PC-3 (cell line): ENCODE measurements around the gene DKK3. TPM values are rescaled to one million over a fixed set of nuclear protein-coding genes. Genes with fewer than 3 reads are reported as not detected.

Experiments
- ATAC-seq: fragments of 200-7000 bp; cut with Tn5 transposase; 2 replicates; pipeline ENCODE4 v1.9.1; 2020; ENCODE audit warnings: mild to moderate bottlenecking, moderate library complexity
- BruUV-seq: library from RNA; stranded (reverse); fragments of 400-500 nt; replicated peaks from 2 replicates; lab custom pipeline; 2021; lab: Mats Ljungman, UMichigan
- CTCF ChIA-PET: fragments of 300-600 bp; sonication (Branson Sonifier 250); formaldehyde crosslinking; loops from one replicate; lab custom pipeline; 2022; ENCODE audit warnings: antibody characterized with exemption; lab: Charles Lee
- POLR2A ChIA-PET: fragments of 300-600 bp; sonication (Branson Sonifier 250); formaldehyde crosslinking; loops from one replicate; lab custom pipeline; 2022; ENCODE audit warnings: antibody characterized with exemption; ENCODE audit not compliant: unreplicated experiment; lab: Charles Lee
- DNase-seq: peaks from one replicate; pipeline ENCODE4 v3.0.0-alpha.2; 2015
- H2AFZ ChIP-seq: fragments of 300-600 bp; sonication (generic); 2 replicates; pipeline ENCODE4 v1.6.0; 2016; ENCODE audit warnings: antibody characterized with exemption, low read length
- H3F3A ChIP-seq: fragments of 300-600 bp; sonication (generic); one replicate; pipeline ENCODE4 v1.6.0; 2017; ENCODE audit warnings: antibody characterized with exemption, low read length, control low read depth, mild to moderate bottlenecking; ENCODE audit not compliant: unreplicated experiment
- H3K27ac ChIP-seq: fragments of 300-600 bp; sonication (generic); 2 replicates; pipeline ENCODE4 v1.5.1; 2016; ENCODE audit warnings: mild to moderate bottlenecking, low read length
- H3K27me3 ChIP-seq: fragments of 300-600 bp; sonication (generic); 2 replicates; pipeline ENCODE4 v1.6.1; 2016; ENCODE audit warnings: low read length, mixed read lengths
- H3K36me3 ChIP-seq: fragments of 300-600 bp; sonication (generic); 2 replicates; pipeline ENCODE4 v1.6.1; 2016; ENCODE audit warnings: low read depth, mixed run types, low read length, mixed read lengths
- H3K4me1 ChIP-seq: fragments of 300-600 bp; sonication (generic); 2 replicates; pipeline ENCODE4 v1.5.1; 2016; ENCODE audit warnings: low read length; ENCODE audit not compliant: insufficient read depth
- H3K4me2 ChIP-seq: fragments of 300-600 bp; sonication (generic); 2 replicates; pipeline ENCODE4 v1.6.0; 2016; ENCODE audit warnings: low read length
- H3K4me3 ChIP-seq: fragments of 300-600 bp; sonication (generic); 2 replicates; pipeline ENCODE4 v1.5.1; 2016; ENCODE audit warnings: mild to moderate bottlenecking, low read length, mixed read lengths
- H3K79me2 ChIP-seq: fragments of 300-600 bp; sonication (generic); 2 replicates; pipeline ENCODE4 v1.6.1; 2017; ENCODE audit warnings: low read length, mixed read lengths
- H3K9ac ChIP-seq: fragments of 300-600 bp; sonication (generic); 2 replicates; pipeline ENCODE4 v1.6.0; 2016; ENCODE audit warnings: mild to moderate bottlenecking, low read length
- H3K9me2 ChIP-seq: fragments of 300-600 bp; sonication (generic); replicated peaks from 2 replicates; pipeline ENCODE4 v1.6.1; 2016; ENCODE audit warnings: mixed run types, low read length, mixed read lengths
- H3K9me3 ChIP-seq: fragments of 300-600 bp; sonication (generic); 2 replicates; pipeline ENCODE4 v1.6.1; 2016; ENCODE audit warnings: low read length, mixed read lengths
- H4K20me1 ChIP-seq: fragments of 300-600 bp; sonication (generic); 2 replicates; pipeline ENCODE4 v1.6.1; 2016; ENCODE audit warnings: low read length, mixed read lengths
- CTCF ChIP-seq: fragments of 300-600 bp; sonication (generic); conservative IDR thresholded peaks from 2 replicates; pipeline ENCODE4 v1.5.1; 2017; ENCODE audit warnings: antibody characterized with exemption, low read depth, mild to moderate bottlenecking, low read length
- EZH2 ChIP-seq: fragments of 300-600 bp; sonication (generic); IDR thresholded peaks from one replicate; pipeline ENCODE4 v1.6.1; 2017; ENCODE audit warnings: antibody characterized with exemption, mild to moderate bottlenecking, low read length; ENCODE audit not compliant: unreplicated experiment
- EZH2phosphoT487 ChIP-seq: fragments of 300-600 bp; sonication (generic); IDR thresholded peaks from 2 replicates; pipeline ENCODE4 v1.6.1; 2018; ENCODE audit warnings: mild to moderate bottlenecking, antibody characterized with exemption, low read length, borderline replicate concordance
- intact Hi-C: fragments of 100-400 bp; cut with micrococcal nuclease; formaldehyde crosslinking; loops from 2 replicates; pipeline ENCODE4 v1.9.0; 2023
- total RNA-seq: library from RNA; depleted of rRNA; stranded (reverse); fragments of >200 nt; gene quantifications from 2 replicates; pipeline ENCODE4 v1.2.3, GENCODE V29; 2014

The DKK3 gene
- total RNA-seq, 1 experiment from 2014 or later = 0.07 TPM

- H3K9me2 ChIP-seq = no peaks in the 10 kb centered on the region
- H3K27me3 ChIP-seq = no peaks in the 10 kb centered on the region
- H3K79me2 ChIP-seq = no peaks in the 10 kb centered on the region
- peak overlapping the region; percentile 25; the same call in 1 of the 2 replicates for H2AFZ ChIP-seq
- ChIA-PET CTCF (interaction anchor here (0.6 to 1.7 kb wide), 5 partner anchors 10 to 193 kb away, joined by 3 to 5 read pairs (median 3); no protein-coding TSS in a partner anchor), POLR2A (interaction anchor here (0.6 to 0.7 kb wide), 2 partner anchors 354 to 810 kb away, joined by 3 to 5 read pairs; no protein-coding TSS in a partner anchor)
- H3K4me3 ChIP-seq = no peak overlapping the region; the same call in 1 of the 2 replicates
- peak overlapping the region; percentile 85 for H3K27ac ChIP-seq
- H3K4me2 ChIP-seq = peak overlapping the region; percentile 72
- BruUV-seq = TSS peak; percentile 84
- no peaks in the 10 kb centered on the region for H3K36me3 ChIP-seq
- peak overlapping the region; percentile 48 for H3K9ac ChIP-seq
- DNase-seq = peak; percentile 54
- no peaks in the 10 kb centered on the region for H3K9me3 ChIP-seq
- H3F3A ChIP-seq = no peaks in the 10 kb centered on the region
- no peaks in the 10 kb centered on the region for H4K20me1 ChIP-seq
- ATAC-seq = peak; percentile 37
- no peak for TF ChIP-seq CTCF
- TF ChIP-seq EZH2phosphoT487 = no peak
- TF ChIP-seq EZH2 = no peak
- intact Hi-C loops = no loop called here
- peaks cover 54% of the 10 kb centered on the region for H3K4me1 ChIP-seq
Observed at GRCh38 chr11:11976481-11977127, 31.8 kb downstream of the DKK3 start.

- H3K36me3 ChIP-seq = no peaks in the 10 kb centered on the region
- H3K4me3 ChIP-seq = no peak overlapping the region
- intact Hi-C loops = no loop called here
- no TSS peak for BruUV-seq
- H3K9me2 ChIP-seq = no peaks in the 10 kb centered on the region
- no peak overlapping the region for H3K4me2 ChIP-seq
- no peaks in the 10 kb centered on the region for H3K9me3 ChIP-seq
- TF ChIP-seq EZH2 (no peak), CTCF (no peak), EZH2phosphoT487 (no peak)
- H4K20me1 ChIP-seq = no peaks in the 10 kb centered on the region
- ATAC-seq = no peak
- no peak overlapping the region for H3K9ac ChIP-seq
- no peaks in the 10 kb centered on the region for H3F3A ChIP-seq
- H3K4me1 ChIP-seq = peaks cover 43% of the 10 kb centered on the region
- peak overlapping the region; percentile 85; the same call in 1 of the 2 replicates for H3K27ac ChIP-seq
- no peaks in the 10 kb centered on the region for H3K79me2 ChIP-seq
- no peak overlapping the region for H2AFZ ChIP-seq
- ChIA-PET CTCF (no interaction called here), POLR2A (interaction anchor here (0.7 kb wide), 1 partner anchor 353 kb away, joined by 3 read pairs; no protein-coding TSS in a partner anchor)
- H3K27me3 ChIP-seq = no peaks in the 10 kb centered on the region
- peak; percentile 10 for DNase-seq
Observed at GRCh38 chr11:11975201-11976092, 33.0 kb downstream of the DKK3 start.
